Activated CD4-positive, alpha-beta T cell treated with anti-CD3 and anti-CD28 coated beads for 36 hours (primary cell): ENCODE measurements around the gene ASCC3. TPM values are rescaled to one million over a fixed set of nuclear protein-coding genes. Genes with fewer than 3 reads are reported as not detected.

Experiments
- ATAC-seq: fragments of 200-7000 bp; cut with Tn5 transposase; one replicate; pipeline ENCODE4 v1.10.0; 2021; ENCODE audit warnings: mild to moderate bottlenecking, moderate library complexity
- CTCF ChIA-PET: fragments of 350-600 bp; sonication (Branson Sonifier 250); formaldehyde crosslinking; loops from one replicate; lab custom pipeline; 2021; ENCODE audit warnings: antibody characterized with exemption; lab: Charles Lee
- POLR2A ChIA-PET: fragments of 350-600 bp; sonication (Branson Sonifier 250); formaldehyde crosslinking; loops from one replicate; lab custom pipeline; 2021; ENCODE audit warnings: antibody characterized with exemption, inconsistent platforms; lab: Charles Lee
- DNase-seq: peaks from one replicate; pipeline ENCODE4 v3.0.0-alpha.2; 2020
- H3K27ac Mint-ChIP-seq: one replicate; pipeline ENCODE4 v1.8.0; 2021; ENCODE audit warnings: mixed read lengths
- H3K27me3 Mint-ChIP-seq: one replicate; pipeline ENCODE4 v1.8.0; 2021; ENCODE audit warnings: mixed read lengths
- H3K36me3 Mint-ChIP-seq: one replicate; pipeline ENCODE4 v1.8.0; 2021; ENCODE audit warnings: low read depth, mixed read lengths
- H3K4me1 Mint-ChIP-seq: one replicate; pipeline ENCODE4 v1.8.0; 2021; ENCODE audit warnings: mixed read lengths
- H3K4me3 Mint-ChIP-seq: one replicate; pipeline ENCODE4 v1.8.0; 2021; ENCODE audit warnings: mild to moderate bottlenecking, moderate library complexity, mixed read lengths
- H3K9me3 Mint-ChIP-seq: one replicate; pipeline ENCODE4 v1.8.0; 2021; ENCODE audit warnings: low read depth, mixed read lengths
- intact Hi-C, 2 experiments: fragments of 100-400 bp; cut with DNase I in 1 of 2; cut with micrococcal nuclease in 1 of 2; formaldehyde crosslinking; loops; one replicate each; pipeline versions ENCODE4 v1.14.2 to v1.15.1; 2022 to 2024; cut with DNase I, micrococcal nuclease
- total RNA-seq, 2 experiments: library from RNA; stranded (reverse); gene quantifications; one replicate each; pipeline ENCODE4 v1.2.3, GENCODE V29; 2021

Gene ASCC3
- total RNA-seq = 10 to 100 TPM; 50.3 to 53.4 TPM

GRCh38 chr6:100880853-100881706 is at the start of gene ASCC3:
Gene ASCC3 (minus strand): TSS chr6:100881329. CDS start chr6:100867997, 13,332 bp downstream.
- peak within 1 kb of the TSS; percentile 100 for H3K27ac Mint-ChIP-seq
- H3K9me3 Mint-ChIP-seq = no peaks in the 10 kb centered on the region
- POLR2A ChIA-PET = interaction anchor here (0.5 kb wide), 1 partner anchor 382 kb away, joined by 5 read pairs; no protein-coding TSS in a partner anchor
- ATAC-seq (peak; percentile 97), DNase-seq (peak; percentile 96)
- H3K4me1 Mint-ChIP-seq = peaks cover 38% of the 10 kb centered on the region
- CTCF ChIA-PET = interaction anchor here (0.6 to 3.1 kb wide), 3 partner anchors 13 to 144 kb away, joined by 3 to 10 read pairs (median 4); no protein-coding TSS in a partner anchor
- peak within 1 kb of the TSS; percentile 99 for H3K4me3 Mint-ChIP-seq
- intact Hi-C loops = loop anchor here in 1 of 2 experiments (5.0 kb wide), 1 partner anchor 1364 kb away; the partner anchor contains the start of gene USP45
- peaks cover 9% of the 10 kb centered on the region for H3K36me3 Mint-ChIP-seq
- H3K27me3 Mint-ChIP-seq = peaks cover 1% of the 10 kb centered on the region

- H3K36me3 Mint-ChIP-seq = no peaks in the 10 kb centered on the region
- ATAC-seq = no peak
- H3K27me3 Mint-ChIP-seq = peaks cover 9% of the 10 kb centered on the region
- intact Hi-C loops = no loop called here
- no peak overlapping the region for H3K4me3 Mint-ChIP-seq
- ChIA-PET POLR2A (no interaction called here), CTCF (no interaction called here)
- no peaks in the 10 kb centered on the region for H3K9me3 Mint-ChIP-seq
- H3K27ac Mint-ChIP-seq = no peak overlapping the region
- DNase-seq = no peak
- H3K4me1 Mint-ChIP-seq = no peaks in the 10 kb centered on the region
These were observed 44.6 kb upstream of the ASCC3 start for GRCh38 chr6:100925749-100926148.

- ChIA-PET CTCF (interaction anchor here (0.9 kb wide), 1 partner anchor 22 kb away, joined by 3 read pairs; no protein-coding TSS in a partner anchor), POLR2A (no interaction called here)
- Mint-ChIP-seq H3K9me3 (no peaks in the 10 kb centered on the region), H3K27ac (no peak overlapping the region), H3K4me1 (no peaks in the 10 kb centered on the region), H3K36me3 (no peaks in the 10 kb centered on the region), H3K4me3 (no peak overlapping the region), H3K27me3 (peaks cover 11% of the 10 kb centered on the region)
- no peak for ATAC-seq
- intact Hi-C loops = no loop called here
- no peak for DNase-seq
These were observed 43.6 kb upstream of the ASCC3 start for GRCh38 chr6:100924534-100925227.

GRCh38 chr6:100923481-100924165 is 42.5 kb upstream of the ASCC3 start:
- no peaks in the 10 kb centered on the region for H3K9me3 Mint-ChIP-seq
- H3K4me3 Mint-ChIP-seq = no peak overlapping the region
- POLR2A ChIA-PET = no interaction called here
- DNase-seq (no peak), ATAC-seq (no peak)
- no peak overlapping the region for H3K27ac Mint-ChIP-seq
- no peaks in the 10 kb centered on the region for H3K4me1 Mint-ChIP-seq
- intact Hi-C loops = no loop called here
- peaks cover 12% of the 10 kb centered on the region for H3K27me3 Mint-ChIP-seq
- no peaks in the 10 kb centered on the region for H3K36me3 Mint-ChIP-seq
- CTCF ChIA-PET = interaction anchor here (0.9 kb wide), 1 partner anchor 21 kb away, joined by 3 read pairs; no protein-coding TSS in a partner anchor

DNA sequence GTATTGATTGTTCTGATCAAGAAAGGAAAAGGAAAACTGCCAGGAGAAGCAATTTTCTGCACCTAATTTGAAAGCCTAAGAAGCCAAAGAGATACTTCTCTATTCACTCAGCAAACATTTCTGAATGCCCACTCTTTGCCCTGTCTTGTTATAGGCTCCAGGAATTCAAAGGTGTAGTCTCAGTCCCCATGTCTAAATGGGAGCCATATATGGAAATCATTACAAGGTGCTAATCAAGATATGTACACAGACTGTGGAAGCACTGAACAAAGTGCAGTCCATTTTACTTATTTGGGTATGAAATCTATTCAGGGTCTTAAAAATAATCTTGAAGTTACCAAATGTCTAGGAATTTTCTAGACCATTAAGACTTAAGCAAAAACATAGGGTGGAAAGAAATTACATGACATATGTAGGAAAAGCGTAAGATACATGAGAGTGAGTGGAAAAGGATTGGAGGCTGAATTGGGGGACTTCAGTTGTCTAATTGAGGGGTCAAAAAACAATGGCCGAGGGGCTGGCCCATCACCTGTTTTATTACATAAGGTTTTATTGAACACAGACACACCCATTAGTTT is 39.0 kb upstream of the ASCC3 start:
- Mint-ChIP-seq H3K27me3 (peaks cover 19% of the 10 kb centered on the region), H3K4me3 (no peak overlapping the region), H3K36me3 (no peaks in the 10 kb centered on the region), H3K27ac (no peak overlapping the region), H3K9me3 (no peaks in the 10 kb centered on the region), H3K4me1 (no peaks in the 10 kb centered on the region)
- POLR2A ChIA-PET = no interaction called here
- intact Hi-C loops = no loop called here
- DNase-seq = no peak
- no peak for ATAC-seq
- CTCF ChIA-PET = no interaction called here

GRCh38 chr6:100918152-100918551 is 37.0 kb upstream of the ASCC3 start:
- DNase-seq = no peak
- ChIA-PET POLR2A (no interaction called here), CTCF (no interaction called here)
- Mint-ChIP-seq H3K27ac (no peak overlapping the region), H3K9me3 (no peaks in the 10 kb centered on the region), H3K4me1 (no peaks in the 10 kb centered on the region), H3K27me3 (peaks cover 14% of the 10 kb centered on the region), H3K36me3 (no peaks in the 10 kb centered on the region), H3K4me3 (no peak overlapping the region)
- intact Hi-C loops = no loop called here
- ATAC-seq = peak; percentile 58

GRCh38 chr6:100915876-100916275 is 34.7 kb upstream of the ASCC3 start:
- no peaks in the 10 kb centered on the region for H3K9me3 Mint-ChIP-seq
- no peak for DNase-seq
- POLR2A ChIA-PET = no interaction called here
- CTCF ChIA-PET = no interaction called here
- H3K4me1 Mint-ChIP-seq = no peaks in the 10 kb centered on the region
- intact Hi-C loops = no loop called here
- H3K27me3 Mint-ChIP-seq = peaks cover 14% of the 10 kb centered on the region
- H3K36me3 Mint-ChIP-seq = no peaks in the 10 kb centered on the region
- no peak overlapping the region for H3K4me3 Mint-ChIP-seq
- ATAC-seq = no peak
- no peak overlapping the region for H3K27ac Mint-ChIP-seq

DNA sequence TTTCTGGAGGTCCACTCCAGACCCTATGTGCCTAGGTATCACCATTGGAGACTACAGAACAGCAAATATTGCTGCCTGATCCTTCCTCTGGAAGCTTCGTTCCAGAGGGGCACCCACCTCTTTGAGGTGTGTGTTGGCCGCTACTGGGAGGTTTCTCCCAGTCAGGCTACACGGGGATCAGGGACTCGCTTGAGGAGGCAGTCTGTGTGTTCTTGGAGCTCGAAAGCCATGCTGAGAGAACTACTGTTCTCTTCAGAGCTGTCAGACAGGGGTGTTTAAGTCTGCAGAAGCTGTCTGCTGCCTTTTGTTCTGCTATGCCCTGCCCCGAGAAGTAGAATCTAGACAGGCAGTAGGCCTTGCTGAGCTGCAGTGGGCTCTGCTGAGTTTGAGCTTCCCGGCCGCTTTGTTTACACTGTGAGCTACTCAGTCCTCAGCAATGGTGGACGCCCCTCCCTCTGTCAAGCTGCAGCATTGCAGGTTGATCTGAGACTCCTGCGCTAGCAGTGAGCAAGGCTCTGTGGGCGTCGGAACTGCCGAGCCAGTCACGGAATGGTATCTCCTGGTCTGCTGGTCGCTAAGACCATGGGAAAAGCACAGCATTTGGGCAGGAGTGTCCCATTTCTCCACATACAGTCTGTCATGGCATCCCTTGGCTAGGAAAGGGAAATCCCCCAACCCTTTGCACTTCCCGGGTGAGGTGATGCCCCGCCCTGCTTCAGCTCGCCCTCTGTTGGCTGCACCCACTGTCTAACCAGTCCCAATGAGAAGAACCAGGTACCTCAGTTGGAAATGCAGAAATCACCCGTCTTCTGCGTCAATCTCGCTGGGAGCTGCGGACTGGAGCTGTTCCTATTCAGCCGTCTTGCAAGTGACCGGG is 32.5 kb upstream of the ASCC3 start:
- CTCF ChIA-PET = no interaction called here
- Mint-ChIP-seq H3K4me3 (no peak overlapping the region), H3K4me1 (no peaks in the 10 kb centered on the region), H3K36me3 (no peaks in the 10 kb centered on the region), H3K9me3 (no peaks in the 10 kb centered on the region), H3K27ac (no peak overlapping the region), H3K27me3 (peaks cover 11% of the 10 kb centered on the region)
- DNase-seq (peak; percentile 26), ATAC-seq (peak; percentile 33)
- POLR2A ChIA-PET = no interaction called here
- intact Hi-C loops = no loop called here

- no peak for ATAC-seq
- no peak overlapping the region for H3K4me3 Mint-ChIP-seq
- POLR2A ChIA-PET = no interaction called here
These were observed 25.2 kb upstream of the ASCC3 start for GRCh38 chr6:100906325-100906724.

GRCh38 chr6:100905067-100905466 is 23.9 kb upstream of the ASCC3 start:
- Mint-ChIP-seq H3K27me3 (peaks cover 2% of the 10 kb centered on the region), H3K36me3 (no peaks in the 10 kb centered on the region), H3K9me3 (no peaks in the 10 kb centered on the region), H3K27ac (no peak overlapping the region), H3K4me3 (no peak overlapping the region), H3K4me1 (no peaks in the 10 kb centered on the region)
- ChIA-PET CTCF (no interaction called here), POLR2A (no interaction called here)
- DNase-seq = no peak
- no peak for ATAC-seq
- intact Hi-C loops = no loop called here

More at GRCh38 chr6:100906325-100906724, 25.2 kb upstream of the ASCC3 start:
- peaks cover 2% of the 10 kb centered on the region for H3K27me3 Mint-ChIP-seq
- H3K4me1 Mint-ChIP-seq = no peaks in the 10 kb centered on the region
- DNase-seq = no peak
- CTCF ChIA-PET = no interaction called here
- intact Hi-C loops = no loop called here
- no peaks in the 10 kb centered on the region for H3K36me3 Mint-ChIP-seq
- H3K27ac Mint-ChIP-seq = no peak overlapping the region
- no peaks in the 10 kb centered on the region for H3K9me3 Mint-ChIP-seq
